Psoas muscle (tissue), 8 donors: Measurements from ENCODE around the gene RPP30. TPM values are rescaled to one million over a fixed set of nuclear protein-coding genes. Genes with fewer than 3 reads are reported as not detected.

Experiments
- ATAC-seq, 4 donors: fragments of 200-7000 bp; cut with Tn5 transposase; one replicate each; pipeline ENCODE4 v1.9.1; 2020; ENCODE audit warnings: moderate library complexity in 3 of 4, mild to moderate bottlenecking in 2 of 4
- DNase-seq, 2 donors: peaks; one replicate each; pipeline ENCODE4 v3.0.0-alpha.2; 2020
- H3K27ac ChIP-seq: fragments of 200-600 bp; one replicate; pipeline ENCODE4 v1.8.0; 2022
- H3K27me3 ChIP-seq, 3 donors: fragments of 200-600 bp in 1 of 3; one replicate each; pipeline versions ENCODE4 v1.6.1 to v1.8.0; 2013 to 2022; ENCODE audit warnings: low read length in 2 of 3, mild to moderate bottlenecking in 2 of 3, moderate library complexity in 1 of 3; ENCODE audit not compliant: insufficient read depth in 3 of 3
- H3K36me3 ChIP-seq, 2 donors: fragments of 200-600 bp in 1 of 2; one replicate each; pipeline versions ENCODE4 v1.6.1 to v1.8.0; 2013 to 2022; ENCODE audit warnings: low read depth in 1 of 2, mild to moderate bottlenecking in 1 of 2, moderate library complexity in 1 of 2; ENCODE audit not compliant: insufficient read depth in 1 of 2
- H3K4me1 ChIP-seq: fragments of 200-600 bp; one replicate; pipeline ENCODE4 v1.8.0; 2022
- H3K4me3 ChIP-seq: fragments of 200-600 bp; one replicate; pipeline ENCODE4 v1.8.0; 2022; ENCODE audit warnings: mild to moderate bottlenecking
- H3K9me3 ChIP-seq: fragments of 200-600 bp; one replicate; pipeline ENCODE4 v1.8.0; 2022
- CTCF ChIP-seq: fragments of 200-600 bp; IDR thresholded peaks from one replicate; pipeline ENCODE4 v1.8.0; 2022; ENCODE audit warnings: antibody characterized with exemption
- WGBS, 3 donors: extraction: QIAGEN DNeasy Blood & Tissue Kit; methylation state at CpG; one replicate each; pipeline versions ENCODE4 v1.1.6 to v1.1.7; 2013; 5-methylcytosine and 5-hydroxymethylcytosine counted together
- intact Hi-C, 2 donors: fragments of 100-400 bp; cut with DNase I; formaldehyde crosslinking; loops; one replicate each; pipeline versions ENCODE4 v1.11.0 to v1.14.2; 2022
- polyA plus RNA-seq, 3 donors: library from polyadenylated mRNA; stranded (reverse); fragments of 200-250 nt; gene quantifications; one replicate each; pipeline ENCODE4 v1.2.3, GENCODE V29; 2013
- total RNA-seq, 4 donors: library from RNA; stranded (reverse); fragmentation: NEBNext Ultra II Directional in 2 of 4; extraction: Animal tissue kit (Norgen Biotek cat#: 25700) in 2 of 4; gene quantifications; one replicate each; pipeline versions ENCODE4 v1.2.1 to v1.2.4, GENCODE V29; 2021 to 2023
- donor health status: healthy with polysubstance abuse.
- donor health status: DM: no; HTN: no; CAD: no; lungs with moderate emphysema.
- donor health status: Bipolar disorder and iron deficiency.
- donor health status: healthy.
- donor health status: DM: yes; HTN: yes; CAD: no.
- donor health status: DM: no; HTN: no; CAD: no.
- donor health status: DM: no; HTN: no; CAD: no.
- donor health status: DM: yes; HTN: yes; CAD: no.

Gene RPP30
- total and polyA plus RNA-seq, 7 donors, result 24.9 to 66.3 (median 33.8) TPM

DNA sequence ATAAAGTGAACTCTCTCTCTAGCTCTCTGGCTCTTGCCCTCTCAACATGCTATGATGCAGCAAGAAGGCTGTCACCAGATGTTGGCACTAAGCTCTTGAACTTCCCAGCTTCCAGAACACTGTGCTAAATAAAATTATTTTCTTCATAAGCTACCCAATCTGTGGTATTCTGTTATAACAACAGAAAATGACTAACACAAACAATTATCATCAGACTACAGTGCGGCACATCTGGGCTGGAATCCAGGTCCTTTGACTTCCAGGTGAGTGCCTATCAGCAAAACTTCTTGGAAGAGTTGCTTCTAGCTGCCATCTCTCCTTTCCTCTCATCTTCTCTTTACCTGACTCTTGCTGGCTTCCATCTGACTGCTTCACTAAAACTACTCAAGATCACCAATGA lies 34.3 kb upstream of the RPP30 start:
- Histone ChIP-seq H3K27me3 (peaks cover 0 to 2% (median 0%) of the 10 kb centered on the region in 3 donors), H3K9me3 (no peaks in the 10 kb centered on the region), H3K4me3 (no peak overlapping the region), H3K4me1 (no peaks in the 10 kb centered on the region), H3K36me3 (no peaks in the 10 kb centered on the region), H3K27ac (no peak overlapping the region)
- intact Hi-C loops, result no loop called here
- TF ChIP-seq CTCF, result no peak
- WGBS, 3 donors, result 87 to 96% (median 95%) methylated on average over 1 of the region's 1 CpG
- ATAC-seq (no peak), DNase-seq (no peak)

GRCh38 chr10:90842725-90843124 lies 29.0 kb upstream of the RPP30 start:
- no peaks in the 10 kb centered on the region for H3K9me3 ChIP-seq
- no peak for ATAC-seq
- intact Hi-C loops, result no loop called here
- H3K27me3 ChIP-seq, result peaks cover 0 to 19% (median 6%) of the 10 kb centered on the region in 3 donors
- 72 to 86% (median 83%) methylated on average over 1 of the region's 1 CpG for WGBS, 3 donors
- peaks cover 13% of the 10 kb centered on the region for H3K4me1 ChIP-seq
- H3K27ac ChIP-seq, result no peak overlapping the region
- H3K4me3 ChIP-seq, result no peak overlapping the region
- TF ChIP-seq CTCF, result no peak
- no peaks in the 10 kb centered on the region for H3K36me3 ChIP-seq
- no peak for DNase-seq

DNA sequence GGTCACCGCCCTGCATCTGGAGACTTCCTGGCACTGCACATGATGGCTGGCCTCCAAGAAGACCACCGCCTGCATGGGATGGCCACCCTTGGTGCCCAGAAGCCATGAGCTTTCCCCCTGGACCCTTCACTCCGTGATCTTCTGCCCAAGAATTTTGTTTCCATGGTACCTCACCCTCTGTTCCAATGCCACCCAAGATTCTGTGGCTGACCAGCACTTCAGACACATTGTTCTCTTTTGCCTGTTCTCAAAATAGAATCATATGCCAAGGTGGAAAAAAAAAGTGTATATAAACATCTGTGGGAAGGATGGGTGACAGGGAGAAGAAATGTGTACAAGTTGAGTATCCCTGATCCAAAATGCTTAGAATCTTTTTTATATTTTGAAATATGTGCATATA lies 26.0 kb upstream of the RPP30 start:
- intact Hi-C loops, result no loop called here
- Histone ChIP-seq H3K4me3 (no peak overlapping the region), H3K4me1 (peaks cover 14% of the 10 kb centered on the region), H3K36me3 (no peaks in the 10 kb centered on the region), H3K9me3 (peaks cover under 1% of the 10 kb centered on the region), H3K27me3 (peaks cover 0 to 19% (median 6%) of the 10 kb centered on the region in 3 donors), H3K27ac (no peak overlapping the region)
- no peak for ATAC-seq
- no peak for TF ChIP-seq CTCF
- 64 to 74% (median 68%) methylated on average over 3 of the region's 3 CpGs for WGBS, 3 donors
- no peak for DNase-seq

DNA sequence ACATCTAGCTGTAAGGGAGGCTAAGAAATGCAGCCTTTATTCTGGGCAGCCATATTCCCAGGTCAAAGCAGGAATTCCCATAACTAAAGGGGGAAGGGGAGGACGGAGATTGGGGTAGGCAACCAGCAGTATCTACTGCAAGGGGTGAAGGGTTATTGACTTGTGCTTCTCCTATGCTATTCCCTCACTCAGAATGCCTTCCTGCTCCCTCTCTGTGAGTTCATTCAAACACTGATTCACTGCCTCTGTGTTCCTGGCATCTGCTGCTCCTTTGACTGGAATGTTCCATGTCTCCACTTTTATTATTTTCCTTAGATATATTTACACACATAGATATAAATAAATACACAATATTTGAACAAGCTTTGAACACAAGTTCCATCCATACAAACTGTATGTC lies 25.0 kb upstream of the RPP30 start:
- no peak for TF ChIP-seq CTCF
- Histone ChIP-seq H3K36me3 (no peaks in the 10 kb centered on the region), H3K9me3 (peaks cover 4% of the 10 kb centered on the region), H3K4me3 (no peak overlapping the region), H3K27ac (no peak overlapping the region), H3K27me3 (peaks cover 0 to 19% (median 6%) of the 10 kb centered on the region in 3 donors), H3K4me1 (peaks cover 14% of the 10 kb centered on the region)
- DNase-seq, result no peak
- WGBS, 3 donors, result 43 to 82% (median 45%) methylated on average over 1 of the region's 1 CpG
- peak in 2 of 4 donors; percentile 42 to 66 for ATAC-seq
- intact Hi-C loops, result no loop called here

DNA sequence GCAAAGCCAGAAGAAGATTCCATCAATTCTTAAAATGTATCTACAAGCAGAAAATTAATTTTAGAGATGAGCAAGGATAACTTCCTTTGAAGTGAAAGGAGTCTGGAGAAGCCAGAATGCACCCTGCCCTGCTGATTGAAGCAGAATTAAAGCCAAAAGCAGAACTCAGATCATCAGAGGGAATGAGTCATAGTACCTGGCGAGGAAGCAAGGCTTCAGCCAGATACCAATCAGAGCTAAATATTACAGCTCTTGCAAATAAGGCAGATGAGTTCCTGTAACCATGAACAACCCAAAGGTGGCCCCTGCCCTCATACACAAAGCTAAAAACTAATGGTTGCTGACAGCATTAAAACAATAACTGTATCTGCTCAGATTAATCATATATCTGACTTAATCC lies 24.3 kb upstream of the RPP30 start:
- Histone ChIP-seq H3K27me3 (peaks cover 0 to 17% (median 6%) of the 10 kb centered on the region in 3 donors), H3K36me3 (no peaks in the 10 kb centered on the region), H3K4me3 (no peak overlapping the region), H3K27ac (no peak overlapping the region), H3K9me3 (peaks cover 4% of the 10 kb centered on the region), H3K4me1 (peaks cover 14% of the 10 kb centered on the region)
- peak in 3 of 4 donors; percentile 86 to 92 (median 86) for ATAC-seq
- 16 to 27% (median 25%) methylated on average over 1 of the region's 1 CpG for WGBS, 3 donors
- TF ChIP-seq CTCF, result no peak
- intact Hi-C loops, result no loop called here
- no peak for DNase-seq
